MCF 10A (cell line): ENCODE results near the gene TMEM98. TPM values are rescaled to one million over a fixed set of nuclear protein-coding genes. Genes with fewer than 3 reads are reported as not detected.

Source experiments
- BruUV-seq: library from RNA; stranded (reverse); fragments of 400-500 nt; replicated peaks from 2 replicates; lab custom pipeline; 2021; lab: Mats Ljungman, UMichigan
- CTCF ChIA-PET: fragments of 300-600 bp; sonication (Branson Sonifier 250); formaldehyde crosslinking; extraction: SDS; loops from one replicate; lab custom pipeline; 2021; ENCODE audit warnings: antibody characterized with exemption, inconsistent platforms; lab: Yijun Ruan, JAX
- POLR2A ChIA-PET: fragments of 300-600, 350-650 bp; sonication (Branson Sonifier 250); formaldehyde crosslinking; extraction: SDS; loops from one replicate; lab custom pipeline; 2020; ENCODE audit warnings: antibody characterized with exemption, inconsistent platforms; lab: Yijun Ruan, JAX
- DNase-seq: peaks from one replicate; pipeline ENCODE4 v3.0.0-alpha.2; 2018; ENCODE audit not compliant: unreplicated experiment
- H3K27ac Mint-ChIP-seq: one replicate; pipeline ENCODE4 v1.8.0; 2022; ENCODE audit warnings: mild to moderate bottlenecking, low read depth, mixed read lengths; ENCODE audit not compliant: unreplicated experiment
- H3K27me3 Mint-ChIP-seq: one replicate; pipeline ENCODE4 v1.8.0; 2022; ENCODE audit warnings: mixed read lengths; ENCODE audit not compliant: insufficient read depth, unreplicated experiment
- H3K36me3 Mint-ChIP-seq: one replicate; pipeline ENCODE4 v1.8.0; 2022; ENCODE audit warnings: mild to moderate bottlenecking, moderate library complexity, mixed read lengths; ENCODE audit not compliant: insufficient read depth, unreplicated experiment
- H3K4me1 Mint-ChIP-seq: one replicate; pipeline ENCODE4 v1.8.0; 2022; ENCODE audit warnings: mixed read lengths; ENCODE audit not compliant: insufficient read depth, unreplicated experiment
- H3K4me3 Mint-ChIP-seq: one replicate; pipeline ENCODE4 v1.8.0; 2022; ENCODE audit warnings: mild to moderate bottlenecking, moderate library complexity, mixed read lengths; ENCODE audit not compliant: unreplicated experiment
- H3K9me3 Mint-ChIP-seq: one replicate; pipeline ENCODE4 v1.8.0; 2022; ENCODE audit warnings: mixed read lengths; ENCODE audit not compliant: unreplicated experiment
- CTCF ChIP-seq: fragments of 200-600 bp; IDR thresholded peaks from one replicate; pipeline ENCODE4 v1.8.0; 2022; ENCODE audit warnings: antibody characterized with exemption, mild to moderate bottlenecking; ENCODE audit not compliant: unreplicated experiment
- intact Hi-C: fragments of 100-400 bp; cut with micrococcal nuclease; formaldehyde crosslinking; loops from 2 replicates; pipeline ENCODE4 v1.14.1; 2022
- total RNA-seq: library from RNA; stranded (reverse); gene quantifications from 2 replicates; pipeline ENCODE4 v1.2.3, GENCODE V29; 2022

Gene TMEM98
- total RNA-seq, 1 experiment from 2014 or later, result 9.2 TPM

GRCh38 chr17:32903774-32904673 is 23.9 kb upstream of the TMEM98 start:
- H3K27me3 Mint-ChIP-seq, result no peaks in the 10 kb centered on the region
- ChIA-PET POLR2A (no interaction called here), CTCF (interaction anchor here (0.6 to 3.3 kb wide), 5 partner anchors 25 to 840 kb away, joined by 3 to 14 read pairs (median 3); partner anchors contain the start of gene MYO1D)

GRCh38 chr17:32904891-32905290 is 23.1 kb upstream of the TMEM98 start:
- H3K27me3 Mint-ChIP-seq, result no peaks in the 10 kb centered on the region
- no peak for TF ChIP-seq CTCF
- intact Hi-C loops, result no loop called here
- H3K27ac Mint-ChIP-seq, result no peak overlapping the region
- H3K9me3 Mint-ChIP-seq, result no peaks in the 10 kb centered on the region
- BruUV-seq, result no TSS peak
- ChIA-PET POLR2A (no interaction called here), CTCF (interaction anchor here (0.6 to 3.3 kb wide), 5 partner anchors 28 to 840 kb away, joined by 3 to 14 read pairs (median 5); partner anchors contain the start of gene MYO1D)
- no peak overlapping the region for H3K4me3 Mint-ChIP-seq
- DNase-seq, result no peak
- H3K36me3 Mint-ChIP-seq, result no peaks in the 10 kb centered on the region
- H3K4me1 Mint-ChIP-seq, result peaks cover 5% of the 10 kb centered on the region

More at GRCh38 chr17:32903774-32904673, 23.9 kb upstream of the TMEM98 start:
- intact Hi-C loops, result no loop called here
- H3K36me3 Mint-ChIP-seq, result no peaks in the 10 kb centered on the region
- no peaks in the 10 kb centered on the region for H3K4me1 Mint-ChIP-seq
- H3K9me3 Mint-ChIP-seq, result no peaks in the 10 kb centered on the region
- H3K27ac Mint-ChIP-seq, result no peak overlapping the region
- H3K4me3 Mint-ChIP-seq, result no peak overlapping the region
- no peak for DNase-seq
- no peak for TF ChIP-seq CTCF
- BruUV-seq, result no TSS peak

GRCh38 chr17:32907583-32907982 is 20.4 kb upstream of the TMEM98 start:
- intact Hi-C loops, result no loop called here
- DNase-seq, result peak; percentile 47
- ChIA-PET POLR2A (no interaction called here), CTCF (interaction anchor here (1.7 to 6.0 kb wide), 3 partner anchors 29 to 127 kb away, joined by 4 to 102 read pairs (median 58); partner anchors contain the start of gene MYO1D)
- Mint-ChIP-seq H3K36me3 (no peaks in the 10 kb centered on the region), H3K4me3 (no peak overlapping the region), H3K27ac (no peak overlapping the region), H3K9me3 (no peaks in the 10 kb centered on the region), H3K27me3 (no peaks in the 10 kb centered on the region), H3K4me1 (peaks cover 5% of the 10 kb centered on the region)
- no peak for TF ChIP-seq CTCF
- BruUV-seq, result no TSS peak

- peaks cover 5% of the 10 kb centered on the region for H3K4me1 Mint-ChIP-seq
- no peaks in the 10 kb centered on the region for H3K9me3 Mint-ChIP-seq
- no peak overlapping the region for H3K4me3 Mint-ChIP-seq
- CTCF ChIA-PET, result interaction anchor here (0.6 to 6.0 kb wide), 34 partner anchors 10 to 1401 kb away, joined by 3 to 102 read pairs (median 4); partner anchors contain the start of gene MYO1D
- no TSS peak for BruUV-seq
- no peaks in the 10 kb centered on the region for H3K27me3 Mint-ChIP-seq
- no peaks in the 10 kb centered on the region for H3K36me3 Mint-ChIP-seq
- no peak overlapping the region for H3K27ac Mint-ChIP-seq
- TF ChIP-seq CTCF, result peak; percentile 64
- DNase-seq, result peak; percentile 78
- intact Hi-C loops, result loop anchor here (1.0 to 5.0 kb wide), 2 partner anchors 33 to 127 kb away; partner anchors contain the start of gene MYO1D
- POLR2A ChIA-PET, result interaction anchor here (0.6 to 1.3 kb wide), 3 partner anchors 33 to 565 kb away, joined by 3 to 22 read pairs (median 3); partner anchors contain the start of gene MYO1D
Observed at GRCh38 chr17:32909787-32910369, 18.1 kb upstream of the TMEM98 start.
